MCF 10A (cell line): ENCODE measurements around the gene ZC3HAV1L. TPM values are rescaled to one million over a fixed set of nuclear protein-coding genes. Genes with fewer than 3 reads are reported as not detected.

Experiments used
- BruUV-seq: library from RNA; stranded (reverse); fragments of 400-500 nt; replicated peaks from 2 replicates; lab custom pipeline; 2021; lab: Mats Ljungman, UMichigan
- CTCF ChIA-PET: fragments of 300-600 bp; sonication (Branson Sonifier 250); formaldehyde crosslinking; extraction: SDS; loops from one replicate; lab custom pipeline; 2021; ENCODE audit warnings: antibody characterized with exemption, inconsistent platforms; lab: Yijun Ruan, JAX
- POLR2A ChIA-PET: fragments of 300-600, 350-650 bp; sonication (Branson Sonifier 250); formaldehyde crosslinking; extraction: SDS; loops from one replicate; lab custom pipeline; 2020; ENCODE audit warnings: antibody characterized with exemption, inconsistent platforms; lab: Yijun Ruan, JAX
- DNase-seq: peaks from one replicate; pipeline ENCODE4 v3.0.0-alpha.2; 2018; ENCODE audit not compliant: unreplicated experiment
- H3K27ac Mint-ChIP-seq: one replicate; pipeline ENCODE4 v1.8.0; 2022; ENCODE audit warnings: mild to moderate bottlenecking, low read depth, mixed read lengths; ENCODE audit not compliant: unreplicated experiment
- H3K27me3 Mint-ChIP-seq: one replicate; pipeline ENCODE4 v1.8.0; 2022; ENCODE audit warnings: mixed read lengths; ENCODE audit not compliant: insufficient read depth, unreplicated experiment
- H3K36me3 Mint-ChIP-seq: one replicate; pipeline ENCODE4 v1.8.0; 2022; ENCODE audit warnings: mild to moderate bottlenecking, moderate library complexity, mixed read lengths; ENCODE audit not compliant: insufficient read depth, unreplicated experiment
- H3K4me1 Mint-ChIP-seq: one replicate; pipeline ENCODE4 v1.8.0; 2022; ENCODE audit warnings: mixed read lengths; ENCODE audit not compliant: insufficient read depth, unreplicated experiment
- H3K4me3 Mint-ChIP-seq: one replicate; pipeline ENCODE4 v1.8.0; 2022; ENCODE audit warnings: mild to moderate bottlenecking, moderate library complexity, mixed read lengths; ENCODE audit not compliant: unreplicated experiment
- H3K9me3 Mint-ChIP-seq: one replicate; pipeline ENCODE4 v1.8.0; 2022; ENCODE audit warnings: mixed read lengths; ENCODE audit not compliant: unreplicated experiment
- CTCF ChIP-seq: fragments of 200-600 bp; IDR thresholded peaks from one replicate; pipeline ENCODE4 v1.8.0; 2022; ENCODE audit warnings: antibody characterized with exemption, mild to moderate bottlenecking; ENCODE audit not compliant: unreplicated experiment
- intact Hi-C: fragments of 100-400 bp; cut with micrococcal nuclease; formaldehyde crosslinking; loops from 2 replicates; pipeline ENCODE4 v1.14.1; 2022
- total RNA-seq: library from RNA; stranded (reverse); gene quantifications from 2 replicates; pipeline ENCODE4 v1.2.3, GENCODE V29; 2022

ZC3HAV1L gene
- total RNA-seq, 1 experiment from 2014 or later: 10.9 TPM

- TF ChIP-seq CTCF: no peak
- Mint-ChIP-seq H3K4me3 (no peak overlapping the region), H3K4me1 (peaks cover 10% of the 10 kb centered on the region), H3K9me3 (peaks cover 10% of the 10 kb centered on the region), H3K27ac (no peak overlapping the region), H3K27me3 (no peaks in the 10 kb centered on the region), H3K36me3 (no peaks in the 10 kb centered on the region)
- DNase-seq: no peak
- intact Hi-C loops: no loop called here
- CTCF ChIA-PET: interaction anchor here (0.7 to 2.5 kb wide), 2 partner anchors 9 to 39 kb away, joined by 3 to 7 read pairs; no protein-coding TSS in a partner anchor
- no TSS peak for BruUV-seq
- POLR2A ChIA-PET: interaction anchor here (1.5 kb wide), 1 partner anchor 12 kb away, joined by 4 read pairs; no protein-coding TSS in a partner anchor
These were observed 48.2 kb downstream of the ZC3HAV1L start for GRCh38 chr7:138987686-138988085.

DNA sequence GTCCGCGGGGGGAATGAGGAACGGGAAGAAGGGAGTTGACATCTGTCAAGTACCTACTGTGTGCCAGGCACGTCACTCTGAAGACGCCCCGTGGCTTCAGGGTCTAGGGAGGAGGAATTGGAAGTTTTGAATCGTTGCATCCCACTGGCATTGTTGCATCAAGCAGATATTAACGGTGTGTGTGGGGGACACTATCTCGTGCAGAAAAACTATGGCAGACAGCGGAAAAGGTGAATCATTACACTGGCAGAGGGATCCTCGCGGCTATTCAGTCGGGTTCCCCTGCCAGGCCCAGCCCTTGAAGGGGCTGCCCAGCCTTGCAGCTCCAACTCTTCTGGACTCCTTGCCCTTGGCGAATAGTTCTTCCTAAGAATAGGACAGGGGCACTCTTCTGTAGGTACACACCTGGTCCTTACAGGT is 53.6 kb downstream of the ZC3HAV1L start:
- H3K27me3 Mint-ChIP-seq: no peaks in the 10 kb centered on the region
- TF ChIP-seq CTCF: no peak
- ChIA-PET POLR2A (interaction anchor here (1.6 kb wide), 1 partner anchor 96 kb away, joined by 6 read pairs; no protein-coding TSS in a partner anchor), CTCF (interaction anchor here (0.7 to 3.4 kb wide), 8 partner anchors 10 to 330 kb away, joined by 3 to 17 read pairs (median 4); no protein-coding TSS in a partner anchor)
- intact Hi-C loops: no loop called here
- H3K9me3 Mint-ChIP-seq: no peaks in the 10 kb centered on the region
- no peaks in the 10 kb centered on the region for H3K36me3 Mint-ChIP-seq
- DNase-seq: no peak
- H3K27ac Mint-ChIP-seq: no peak overlapping the region
- peak overlapping the region; percentile 56 for H3K4me3 Mint-ChIP-seq
- no TSS peak for BruUV-seq
- peaks cover 29% of the 10 kb centered on the region for H3K4me1 Mint-ChIP-seq

GRCh38 chr7:138981332-138982203 is 54.3 kb downstream of the ZC3HAV1L start, which contains the start of gene KIAA1549:
KIAA1549 (minus strand) TSS chr7:138981389; CDS start chr7:138981269, 120 bp downstream.
- DNase-seq: peak; percentile 65
- TF ChIP-seq CTCF: peak; percentile 31
- Mint-ChIP-seq H3K27ac (no peak within 1 kb of the TSS), H3K36me3 (no peaks in the 10 kb centered on the region), H3K9me3 (no peaks in the 10 kb centered on the region), H3K4me3 (peak within 1 kb of the TSS; percentile 86), H3K27me3 (no peaks in the 10 kb centered on the region), H3K4me1 (peaks cover 29% of the 10 kb centered on the region)
- CTCF ChIA-PET: interaction anchor here (0.7 to 3.4 kb wide), 8 partner anchors 10 to 329 kb away, joined by 3 to 17 read pairs (median 4); no protein-coding TSS in a partner anchor
- intact Hi-C loops: no loop called here
- POLR2A ChIA-PET: interaction anchor here (0.7 to 1.6 kb wide), 4 partner anchors 23 to 95 kb away, joined by 3 to 6 read pairs (median 4); no protein-coding TSS in a partner anchor
- BruUV-seq: no TSS peak
